GM21381 (cell line): ENCODE measurements around the gene SHROOM3.

Experiments
- ATAC-seq: cut with Tn5 transposase; IDR thresholded peaks from one replicate; pipeline ENCODE4 v1.9.1; 2021; ENCODE audit warnings: mild to moderate bottlenecking, moderate library complexity; ENCODE audit not compliant: unreplicated experiment

Gene SHROOM3

DNA sequence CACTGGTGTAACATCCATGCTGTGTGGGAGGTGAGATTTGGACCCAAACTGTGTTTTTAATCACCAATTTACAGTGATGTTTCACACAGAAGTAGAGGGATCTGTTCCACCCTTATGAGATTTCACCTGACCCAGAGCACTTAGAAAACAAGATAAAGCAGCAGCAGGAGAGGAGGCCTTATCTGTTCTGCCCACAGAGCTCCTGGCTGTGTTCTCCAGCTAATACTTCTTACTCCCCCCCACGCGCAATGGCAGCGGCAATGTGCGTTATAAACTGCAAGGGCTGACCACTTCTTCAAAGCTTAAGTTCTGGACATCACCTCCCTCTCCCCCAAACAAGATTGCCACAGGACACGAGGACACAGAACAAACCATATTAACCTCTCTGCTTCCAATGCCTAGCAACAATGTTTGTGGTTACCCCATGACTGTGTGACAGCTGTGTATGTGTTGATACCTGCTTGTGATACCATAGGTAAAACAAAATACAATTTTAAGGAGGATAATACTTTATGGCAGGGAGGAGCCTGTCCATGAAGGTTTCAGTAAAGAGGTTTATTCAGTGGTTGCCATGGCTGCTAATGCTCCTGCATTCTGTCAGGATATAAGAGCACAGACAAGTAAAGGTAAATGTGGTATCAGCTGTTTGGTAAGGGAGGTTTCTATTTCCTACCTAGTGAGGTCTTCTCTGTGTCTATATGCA is 252.9 kb downstream of the SHROOM3 start:
- no peak for ATAC-seq

DNA sequence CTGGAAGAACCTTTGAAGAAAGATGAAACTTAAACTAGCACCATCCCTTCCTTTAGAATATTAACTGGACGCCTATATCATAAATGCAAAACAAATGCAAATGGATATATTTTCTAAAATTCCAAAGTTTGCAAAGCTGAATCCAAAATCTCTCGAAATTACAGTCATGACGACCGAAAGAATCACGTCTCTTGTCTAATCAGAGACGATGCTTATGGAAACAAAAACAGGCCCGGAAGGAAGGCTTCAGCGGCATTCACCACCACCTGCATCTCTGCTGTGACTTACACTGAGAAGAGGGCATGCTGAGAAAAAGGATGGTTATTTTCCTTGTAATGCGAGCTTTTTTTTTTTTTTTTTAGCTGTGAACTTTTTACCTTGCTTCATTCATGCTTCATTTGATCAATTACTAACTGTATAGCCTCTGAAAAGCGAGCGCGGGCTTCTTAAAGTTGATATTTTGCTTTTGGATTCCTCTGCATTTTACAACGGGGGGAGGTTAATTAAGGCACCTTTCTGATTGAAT is 253.7 kb downstream of the SHROOM3 start:
- ATAC-seq = no peak

DNA sequence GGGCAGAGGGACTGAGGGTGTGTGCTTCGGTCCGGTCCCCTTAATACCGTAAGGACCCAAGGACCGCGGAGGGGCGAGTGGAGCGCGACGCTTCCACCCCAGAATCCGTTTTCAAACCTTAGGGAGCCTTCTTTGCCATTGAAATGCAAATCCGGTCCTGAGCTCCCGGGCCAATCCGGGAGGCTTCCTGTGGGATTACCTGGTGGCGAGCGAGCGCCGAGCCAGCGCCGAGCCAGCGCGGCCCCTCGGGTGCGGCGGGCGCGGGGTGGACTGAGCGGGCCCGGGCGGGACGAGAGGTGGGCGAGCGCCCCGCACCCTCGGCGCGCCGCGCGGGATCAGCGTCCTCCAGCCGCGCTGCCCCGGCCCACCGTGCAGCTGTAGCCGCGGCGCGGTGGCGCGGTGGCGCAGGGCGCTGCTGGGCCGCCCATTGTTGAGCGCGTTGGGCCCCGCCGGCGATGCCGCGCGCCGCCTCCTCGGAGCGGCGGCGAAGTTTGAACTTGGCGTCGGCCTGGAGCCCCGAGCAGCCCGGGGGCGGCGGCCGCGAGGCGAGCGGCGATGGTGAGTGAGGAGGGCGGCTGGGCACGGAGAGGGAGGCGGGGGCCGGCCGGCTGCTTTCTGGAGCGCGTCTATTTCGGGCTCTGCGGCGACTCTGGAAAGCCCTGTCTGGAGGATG is 254.3 kb downstream of the SHROOM3 start:
- ATAC-seq = no peak

DNA sequence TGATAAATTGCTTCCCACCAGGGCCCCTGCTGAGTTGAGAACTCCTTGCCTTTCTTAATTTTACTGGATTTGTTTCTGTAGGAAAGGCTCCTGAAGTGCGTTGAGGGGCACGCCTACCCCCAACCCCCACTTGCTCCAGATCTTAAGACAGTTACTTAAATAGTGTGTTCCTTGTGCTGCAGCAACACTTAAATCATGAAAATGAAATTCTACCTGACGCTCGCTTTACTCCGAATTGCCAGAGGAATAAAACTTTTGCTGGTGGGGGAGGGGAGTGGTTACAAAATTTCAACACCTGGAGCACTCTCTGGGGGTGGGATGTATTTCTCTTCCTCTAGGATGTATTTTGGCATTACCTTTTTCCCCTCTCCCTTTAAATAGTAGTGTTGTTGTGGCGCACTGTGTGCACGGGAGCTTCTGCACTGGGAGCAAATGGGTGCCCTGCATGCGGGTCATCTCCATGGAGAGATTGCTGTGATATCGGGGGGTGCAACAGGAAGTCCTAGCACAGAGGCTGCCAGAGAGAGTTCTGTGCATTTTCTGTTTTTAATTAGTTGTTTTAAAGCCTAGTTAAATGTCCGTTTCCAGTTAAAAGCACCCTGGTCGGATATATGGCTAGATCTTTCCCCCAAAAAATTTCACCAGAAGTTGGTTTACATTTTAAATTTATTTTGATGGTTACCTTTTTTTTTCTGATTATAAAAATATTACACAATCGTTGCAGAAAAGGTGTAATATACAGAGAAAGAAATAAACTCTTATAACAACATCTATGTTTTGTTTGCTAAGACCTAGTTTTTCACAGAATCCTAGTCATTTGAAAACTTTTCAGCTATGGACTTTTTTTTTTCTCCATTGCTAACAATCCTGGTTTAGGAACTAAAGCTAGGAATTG is 255.2 kb downstream of the SHROOM3 start:
- no peak for ATAC-seq

DNA sequence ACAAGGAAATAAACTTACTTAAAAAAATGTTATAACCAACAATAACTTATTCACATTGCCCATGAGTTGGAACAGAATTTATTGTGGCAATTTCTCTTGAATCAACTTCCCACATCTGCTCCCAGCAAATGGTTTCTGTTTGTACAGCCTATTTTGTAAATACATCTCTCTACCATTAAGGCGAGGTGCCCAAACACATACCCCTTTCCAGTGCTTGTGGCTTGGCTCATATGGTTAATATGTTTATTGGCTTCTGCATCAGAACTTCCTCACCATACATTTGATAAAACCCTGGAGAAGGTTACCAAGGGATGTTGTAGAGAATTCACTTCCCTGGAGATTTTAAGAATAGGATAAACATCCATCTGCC is 255.9 kb downstream of the SHROOM3 start:
- no peak for ATAC-seq

DNA sequence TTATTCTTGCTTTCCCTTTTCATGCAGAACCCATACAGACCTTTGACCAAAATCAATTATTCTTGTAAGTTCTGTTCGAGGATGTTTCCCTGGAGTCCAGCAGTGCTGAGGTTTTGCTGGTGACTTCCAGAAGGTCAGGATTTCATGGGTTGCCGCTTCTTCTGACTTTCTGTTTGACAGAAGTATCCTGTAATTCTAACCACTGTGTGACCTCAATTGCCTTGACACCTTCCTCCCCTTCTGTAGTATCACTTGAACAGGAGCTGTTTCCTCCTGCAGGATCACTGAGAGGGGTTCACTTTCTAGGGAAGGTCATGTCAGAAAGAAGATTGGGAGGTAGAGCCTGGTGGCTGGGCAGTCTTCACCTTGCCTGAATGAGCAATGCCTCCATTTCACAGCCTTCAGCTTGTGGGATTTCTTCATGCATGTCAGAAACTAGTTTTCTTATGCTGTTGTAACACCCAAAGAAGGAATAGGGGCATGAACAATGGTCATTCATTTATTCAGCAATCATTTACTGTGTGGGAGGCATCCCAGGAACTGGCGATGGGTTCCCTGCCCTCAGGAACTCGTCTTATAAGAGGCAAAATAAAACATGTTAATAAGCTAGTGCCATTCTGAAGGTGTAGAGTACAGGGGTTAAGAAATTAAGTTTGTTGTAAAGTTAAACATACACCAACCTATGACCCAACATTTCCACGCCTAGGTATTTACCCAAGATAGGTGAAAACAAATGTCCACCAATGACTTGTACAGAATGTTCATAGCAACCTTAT is 257.0 kb downstream of the SHROOM3 start:
- no peak for ATAC-seq

DNA sequence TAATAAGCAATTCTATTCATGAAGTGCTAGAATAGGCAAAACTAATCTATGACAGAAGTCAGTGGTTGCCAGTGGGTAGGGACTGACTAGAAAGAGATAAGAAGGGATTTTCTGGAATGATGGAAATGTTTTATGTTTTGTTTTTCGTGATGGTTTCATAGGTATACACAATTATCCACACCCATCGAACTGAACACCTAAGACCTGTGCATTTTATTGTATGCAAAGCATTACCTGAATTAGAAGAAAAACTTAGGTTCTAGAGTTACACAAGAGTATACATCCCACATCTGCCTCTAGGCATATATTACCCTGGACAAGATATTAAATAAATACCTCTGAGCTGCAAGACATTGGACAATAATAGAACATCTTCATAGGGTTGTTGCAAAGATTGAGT is 257.7 kb downstream of the SHROOM3 start:
- ATAC-seq = no peak

DNA sequence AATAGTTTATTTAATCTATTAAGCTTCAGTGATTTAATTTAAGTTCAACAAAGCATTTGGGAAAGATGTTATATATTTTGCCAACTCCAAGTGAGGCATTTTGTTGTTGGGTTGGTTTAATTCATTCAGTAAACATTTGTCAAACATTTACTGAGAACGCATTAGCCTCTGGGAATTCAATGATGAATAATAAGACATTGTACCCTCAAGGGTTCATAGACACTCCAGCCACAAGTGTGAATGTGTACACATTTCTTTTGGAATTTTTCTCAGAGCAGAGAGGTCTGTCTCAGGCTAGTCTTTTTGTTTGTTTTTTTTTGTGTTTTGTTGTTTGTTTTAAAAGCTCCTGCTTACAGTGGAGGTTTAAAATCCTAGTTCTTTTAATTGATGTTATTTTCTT is 259.0 kb downstream of the SHROOM3 start:
- no peak for ATAC-seq

DNA sequence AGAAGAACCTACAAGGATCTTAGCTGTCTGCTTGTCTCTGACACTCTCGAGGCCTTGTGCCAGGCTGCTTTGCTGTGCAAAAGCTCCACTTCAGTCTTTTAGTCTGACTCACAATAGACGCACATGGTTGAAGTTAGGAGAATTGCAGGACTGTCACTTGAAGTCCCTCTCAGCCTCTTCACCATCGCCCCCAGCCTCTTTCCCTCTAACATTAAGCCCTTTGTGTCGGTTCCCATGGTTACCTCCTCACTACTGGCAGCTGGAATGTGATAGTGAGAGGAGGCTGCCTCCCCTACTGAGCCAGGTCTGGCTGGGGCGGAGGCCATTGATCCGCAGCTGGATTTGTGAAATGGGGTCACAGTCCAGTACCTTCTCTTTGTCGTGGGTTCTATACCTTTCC is 261.1 kb downstream of the SHROOM3 start:
- ATAC-seq = no peak

DNA sequence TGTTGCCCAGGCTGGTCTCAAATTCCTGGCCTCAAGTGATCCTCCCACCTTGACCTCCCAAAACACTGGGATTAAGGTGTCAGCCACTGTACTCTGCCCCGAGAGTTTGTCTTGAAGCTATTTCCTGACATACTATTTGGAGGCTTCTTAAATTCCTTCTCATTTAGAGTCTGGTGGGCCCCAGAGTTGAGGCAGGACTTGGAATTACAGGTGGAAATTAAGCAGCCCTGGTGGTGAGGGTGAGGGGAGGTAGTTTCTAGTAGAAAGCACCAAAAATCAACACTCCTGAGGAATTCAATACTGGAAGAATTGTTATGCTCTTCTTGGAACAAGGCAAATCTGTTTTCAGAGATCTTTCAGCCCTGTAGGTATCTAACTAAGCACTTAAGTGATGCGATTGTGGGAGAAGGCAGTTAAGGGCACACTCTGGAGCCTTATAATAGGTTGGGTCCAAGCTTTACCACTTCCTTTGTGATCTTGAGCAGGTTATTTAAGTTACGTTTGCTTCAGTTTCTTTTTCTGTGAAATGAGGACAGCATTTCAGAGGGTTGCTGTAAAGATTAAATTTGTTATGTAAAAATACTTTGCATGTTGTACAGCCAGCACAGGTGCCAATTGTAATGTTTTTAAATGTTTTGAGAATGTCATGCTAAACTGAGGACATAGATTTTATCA is 262.2 kb downstream of the SHROOM3 start:
- ATAC-seq = peak; percentile 73

DNA sequence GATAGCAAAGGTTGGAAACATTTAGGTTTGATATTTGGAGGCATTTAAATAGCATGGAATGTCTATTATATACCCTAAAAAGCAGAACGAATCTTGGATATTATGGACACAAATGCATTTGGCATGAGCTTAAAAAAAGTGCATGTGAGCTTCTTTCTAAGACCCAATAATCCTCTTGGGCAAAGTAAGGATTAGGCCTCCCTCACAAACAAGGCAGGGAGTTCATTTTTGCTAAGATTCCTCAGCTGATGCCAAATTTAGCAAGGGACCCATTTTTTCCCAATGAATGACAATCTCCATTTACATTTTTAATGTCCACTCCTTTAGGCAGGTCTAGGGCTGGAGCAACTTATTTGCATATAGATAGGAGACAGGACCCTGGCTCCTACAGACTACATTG is 263.1 kb downstream of the SHROOM3 start:
- ATAC-seq = no peak

DNA sequence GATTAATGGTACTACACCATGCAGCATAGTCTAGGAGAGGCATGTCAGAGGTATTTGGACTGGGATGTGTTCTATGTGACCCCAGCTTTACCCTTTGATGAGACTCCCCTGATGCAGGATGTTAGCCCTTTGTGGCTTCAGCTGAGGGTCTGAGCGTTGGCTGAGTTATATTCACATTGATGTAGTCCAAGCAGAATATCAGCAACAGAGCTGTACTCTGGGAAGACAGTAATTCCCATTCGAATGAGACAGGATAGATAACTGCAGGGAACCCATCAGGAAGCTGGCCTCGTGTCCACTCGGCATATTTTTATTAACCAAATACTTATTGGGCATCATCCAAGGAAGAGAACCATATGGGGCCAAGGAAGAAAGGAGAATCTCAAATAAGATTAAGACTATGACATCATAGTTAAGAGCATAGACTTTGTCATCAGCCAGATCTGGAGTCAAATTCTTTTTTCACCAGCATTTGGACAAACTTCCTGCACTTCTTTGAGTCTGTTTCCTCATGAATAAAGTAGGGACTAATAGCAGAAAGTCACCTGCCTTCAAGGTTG is 264.8 kb downstream of the SHROOM3 start:
- no peak for ATAC-seq

DNA sequence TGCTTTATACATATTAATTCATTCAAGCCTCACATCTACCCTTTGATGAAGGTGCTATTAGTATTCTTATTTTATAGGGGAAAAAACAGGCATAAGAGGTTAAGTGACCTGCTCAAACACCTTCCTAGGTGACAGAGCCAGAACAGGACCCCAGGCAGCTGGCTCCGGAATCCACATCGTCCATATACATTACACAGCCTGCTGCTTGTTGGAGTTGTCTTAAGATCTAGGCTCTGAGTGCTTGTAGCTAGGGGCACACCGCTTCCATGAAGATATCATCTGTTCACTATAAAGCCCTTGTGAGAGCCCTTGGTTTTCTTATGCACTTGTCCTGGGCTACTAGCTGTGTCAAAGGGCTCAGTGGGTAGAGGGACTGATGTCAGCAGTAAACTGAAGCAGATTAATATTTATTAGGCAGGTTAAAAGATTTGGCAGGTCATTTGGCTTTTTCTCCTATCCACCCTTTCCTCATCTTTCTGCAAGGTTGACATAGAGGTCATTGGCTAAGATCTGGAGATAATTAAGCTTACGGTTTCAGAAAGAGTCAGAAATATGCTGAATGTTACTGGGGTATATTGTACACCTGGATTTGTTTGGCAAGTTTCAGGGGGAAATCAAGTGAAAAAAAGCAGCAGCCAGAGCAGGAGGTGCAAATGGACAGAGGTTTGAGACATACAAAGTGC is 267.6 kb downstream of the SHROOM3 start:
- ATAC-seq = no peak

DNA sequence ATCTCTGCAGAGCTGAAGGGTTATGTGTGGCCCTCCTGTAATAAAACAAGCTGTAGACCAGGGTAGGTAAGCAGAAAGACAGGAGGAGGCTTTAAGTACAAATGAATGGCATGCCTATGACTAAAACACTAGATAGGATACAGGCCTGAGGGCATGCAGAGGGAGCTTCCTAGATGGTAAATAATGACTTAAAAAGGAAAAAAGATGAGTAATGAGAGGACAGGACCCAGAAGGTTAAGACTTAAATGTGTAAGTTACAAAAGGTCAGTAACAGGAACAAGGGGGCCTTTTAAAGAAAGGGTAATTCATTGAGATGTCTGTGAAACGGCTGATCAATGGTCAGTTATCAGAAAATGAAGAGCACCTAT is 268.1 kb downstream of the SHROOM3 start:
- no peak for ATAC-seq

DNA sequence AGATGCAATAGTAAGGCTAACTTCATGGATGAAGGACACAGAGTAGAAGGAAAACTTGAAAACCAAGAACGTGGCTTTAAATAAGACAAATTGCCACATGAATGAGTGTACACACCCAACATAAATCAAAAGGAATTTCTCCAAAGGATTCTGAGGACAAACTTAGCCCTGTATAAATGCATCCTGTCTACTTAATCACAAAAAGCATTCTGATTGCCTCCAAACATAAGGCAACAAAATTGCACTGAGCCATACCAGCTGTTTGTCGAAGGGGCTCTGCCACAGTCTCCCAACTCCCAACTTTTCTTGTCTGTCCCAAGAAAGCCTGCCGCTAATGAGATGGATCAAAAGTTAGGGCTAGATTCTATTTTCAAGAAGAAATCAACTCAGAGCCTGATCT is 268.6 kb downstream of the SHROOM3 start:
- ATAC-seq = no peak

DNA sequence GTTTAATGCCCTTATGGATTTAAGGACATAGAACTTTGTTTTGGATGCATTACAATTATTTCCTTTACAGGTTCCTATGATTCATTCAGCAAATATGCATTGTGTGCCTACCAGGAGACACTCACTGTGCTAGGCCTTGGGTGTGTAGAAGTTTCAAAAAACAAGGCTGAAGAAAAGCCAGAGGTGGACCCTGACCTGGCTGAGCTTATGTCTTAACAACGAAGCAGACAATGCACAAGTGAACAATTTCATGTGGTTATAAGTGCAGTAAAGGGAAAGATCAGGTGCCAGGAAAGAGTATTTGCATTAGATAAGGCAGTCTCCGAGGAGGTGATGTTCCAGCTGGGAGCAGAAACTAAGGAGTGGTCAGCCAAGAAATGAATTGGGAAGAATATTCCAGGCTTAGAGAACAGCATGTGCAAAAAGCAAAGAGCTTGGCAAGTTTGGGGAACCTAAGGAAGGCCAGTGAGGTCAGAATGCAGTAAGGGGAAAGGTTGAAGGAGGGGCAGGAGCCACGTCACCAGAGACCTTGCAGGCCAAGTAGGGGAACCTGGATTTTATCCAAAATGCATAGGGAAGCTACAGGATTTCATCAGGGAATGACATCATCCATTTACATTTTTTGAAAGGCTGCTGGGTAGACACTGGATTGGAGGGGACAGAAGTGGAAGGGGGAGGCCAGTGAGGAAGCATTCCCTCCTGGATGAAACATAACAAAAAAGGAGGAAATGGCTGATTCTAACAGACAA is 269.3 kb downstream of the SHROOM3 start:
- ATAC-seq = no peak

DNA sequence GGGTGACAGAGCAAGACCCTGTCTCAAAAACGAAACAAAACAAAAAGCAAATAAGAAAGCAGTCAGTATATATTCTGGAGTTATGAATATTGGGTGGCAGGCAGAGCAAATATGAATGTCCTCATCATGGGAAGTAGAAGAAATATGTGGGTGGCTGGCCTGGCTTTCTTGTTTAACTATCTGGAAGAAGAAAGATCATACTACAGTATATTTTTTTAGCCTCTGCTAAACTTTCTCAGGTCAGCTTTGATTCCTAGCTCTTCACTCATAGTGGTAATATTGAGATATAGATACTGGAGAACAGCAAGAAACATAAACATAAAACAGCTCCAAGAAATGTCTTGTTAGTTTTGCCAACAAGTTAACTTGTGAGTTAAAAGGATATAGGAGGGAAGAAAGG is 270.4 kb downstream of the SHROOM3 start:
- no peak for ATAC-seq

DNA sequence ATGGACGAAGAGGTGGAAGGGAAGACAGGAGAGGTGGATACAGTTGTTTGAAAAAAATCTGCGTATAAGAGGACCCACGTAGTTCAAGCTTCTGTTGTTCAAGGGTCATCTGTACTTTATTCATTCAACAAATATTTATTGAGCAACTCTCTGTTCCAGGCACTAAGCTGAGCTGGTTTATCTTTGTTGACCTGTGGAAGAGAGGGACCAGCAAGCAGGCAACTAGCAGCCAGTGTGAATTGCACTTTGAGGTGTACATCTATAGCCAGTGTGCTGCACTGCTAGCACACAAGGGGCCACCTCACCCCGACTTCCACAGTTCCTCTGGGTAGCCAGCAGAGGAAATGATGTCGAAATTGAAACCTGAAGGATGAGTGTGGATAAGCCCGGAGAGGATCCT is 271.6 kb downstream of the SHROOM3 start:
- ATAC-seq = no peak
